Measurements from ENCODE around the gene CDH13.

DNA sequence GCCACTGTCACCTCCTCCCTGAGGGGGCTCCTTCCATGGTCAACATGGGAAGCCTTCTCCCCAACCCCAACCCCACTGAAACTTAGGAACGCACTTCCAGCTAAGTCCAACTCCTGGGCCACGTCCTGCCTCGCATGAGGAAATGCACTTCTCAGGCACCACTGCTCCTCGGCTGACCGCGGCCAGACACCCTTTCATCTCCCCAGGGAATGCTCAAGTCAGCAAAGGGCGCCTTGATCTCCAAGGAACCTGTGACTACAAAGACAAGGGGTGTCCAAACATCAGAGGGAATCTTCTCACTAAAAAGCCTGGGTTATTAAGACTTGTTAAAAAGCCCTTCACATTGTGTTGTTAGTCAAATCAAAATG is 1056.1 kb downstream of the CDH13 start:
- TF ChIP-seq EZH2phosphoT487 (IDR thresholded peaks at IDR 0.05; ENCODE audit: low read depth, severe bottlenecking, unreplicated experiment) (no peak), EZH2 (IDR thresholded peaks at IDR 0.05; ENCODE audit: borderline replicate concordance) (no peak)
- TF ChIP-seq, protein P1, sequence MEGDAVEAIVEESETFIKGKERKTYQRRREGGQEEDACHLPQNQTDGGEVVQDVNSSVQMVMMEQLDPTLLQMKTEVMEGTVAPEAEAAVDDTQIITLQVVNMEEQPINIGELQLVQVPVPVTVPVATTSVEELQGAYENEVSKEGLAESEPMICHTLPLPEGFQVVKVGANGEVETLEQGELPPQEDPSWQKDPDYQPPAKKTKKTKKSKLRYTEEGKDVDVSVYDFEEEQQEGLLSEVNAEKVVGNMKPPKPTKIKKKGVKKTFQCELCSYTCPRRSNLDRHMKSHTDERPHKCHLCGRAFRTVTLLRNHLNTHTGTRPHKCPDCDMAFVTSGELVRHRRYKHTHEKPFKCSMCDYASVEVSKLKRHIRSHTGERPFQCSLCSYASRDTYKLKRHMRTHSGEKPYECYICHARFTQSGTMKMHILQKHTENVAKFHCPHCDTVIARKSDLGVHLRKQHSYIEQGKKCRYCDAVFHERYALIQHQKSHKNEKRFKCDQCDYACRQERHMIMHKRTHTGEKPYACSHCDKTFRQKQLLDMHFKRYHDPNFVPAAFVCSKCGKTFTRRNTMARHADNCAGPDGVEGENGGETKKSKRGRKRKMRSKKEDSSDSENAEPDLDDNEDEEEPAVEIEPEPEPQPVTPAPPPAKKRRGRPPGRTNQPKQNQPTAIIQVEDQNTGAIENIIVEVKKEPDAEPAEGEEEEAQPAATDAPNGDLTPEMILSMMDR (IDR thresholded peaks at IDR 0.05; ENCODE audit: poor library complexity) = no peak

Measured in hepatocyte (in vitro differentiated cells).